Vagina (tissue), 2 donors: ENCODE results near the gene CD22.

ENCODE experiments used
- POLR2A ChIP-seq, 2 donors: fragments of 450-650 bp; IDR thresholded peaks; one replicate each; pipeline ENCODE4 v1.6.1; 2017; ENCODE audit warnings: antibody characterized with exemption in 2 of 2, mild to moderate bottlenecking in 2 of 2, moderate library complexity in 2 of 2
- TF ChIP-seq, protein P1 (sequence below), 3 experiments: fragments of 450-650 bp in 2 of 3; fragments of 200-600 bp in 1 of 3; sonication (generic) in 1 of 3; IDR thresholded peaks; one replicate each; pipeline ENCODE4 v1.5.1; 2017 to 2019; ENCODE audit warnings: antibody characterized with exemption in 3 of 3, mild to moderate bottlenecking in 2 of 3, moderate library complexity in 2 of 3

DNA sequence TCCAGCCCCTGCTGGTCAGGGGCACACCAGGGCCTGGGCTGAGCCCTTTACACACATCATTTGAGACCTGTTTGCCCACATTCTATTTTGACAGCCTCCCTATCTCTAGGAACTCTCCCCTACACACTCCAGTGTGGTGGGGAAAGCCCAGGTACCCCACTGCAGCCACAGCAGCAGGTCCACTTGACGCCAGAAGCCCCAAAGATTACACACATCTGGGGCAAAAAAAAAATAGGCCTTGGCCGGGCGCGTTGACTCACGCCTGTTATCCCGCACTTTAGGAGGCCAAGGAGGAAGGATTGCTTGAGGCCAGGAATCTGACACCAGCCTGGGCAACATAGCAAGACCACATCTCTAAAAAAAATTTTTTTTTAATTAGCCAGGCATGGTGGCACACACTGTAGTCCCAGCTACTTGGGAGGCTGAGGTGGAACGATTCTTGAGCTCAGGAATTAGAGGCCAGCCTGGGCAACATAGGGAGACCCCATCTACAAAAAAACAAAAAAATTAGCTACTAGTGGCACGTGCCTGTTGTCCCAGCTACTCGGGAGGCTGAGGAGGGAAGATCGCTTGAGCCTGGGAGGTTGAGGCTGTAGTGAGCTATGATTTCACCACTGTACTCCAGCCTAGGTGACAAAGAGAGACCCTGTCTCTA lies 18.0 kb upstream of the CD22 start:
- TF ChIP-seq, protein P1, sequence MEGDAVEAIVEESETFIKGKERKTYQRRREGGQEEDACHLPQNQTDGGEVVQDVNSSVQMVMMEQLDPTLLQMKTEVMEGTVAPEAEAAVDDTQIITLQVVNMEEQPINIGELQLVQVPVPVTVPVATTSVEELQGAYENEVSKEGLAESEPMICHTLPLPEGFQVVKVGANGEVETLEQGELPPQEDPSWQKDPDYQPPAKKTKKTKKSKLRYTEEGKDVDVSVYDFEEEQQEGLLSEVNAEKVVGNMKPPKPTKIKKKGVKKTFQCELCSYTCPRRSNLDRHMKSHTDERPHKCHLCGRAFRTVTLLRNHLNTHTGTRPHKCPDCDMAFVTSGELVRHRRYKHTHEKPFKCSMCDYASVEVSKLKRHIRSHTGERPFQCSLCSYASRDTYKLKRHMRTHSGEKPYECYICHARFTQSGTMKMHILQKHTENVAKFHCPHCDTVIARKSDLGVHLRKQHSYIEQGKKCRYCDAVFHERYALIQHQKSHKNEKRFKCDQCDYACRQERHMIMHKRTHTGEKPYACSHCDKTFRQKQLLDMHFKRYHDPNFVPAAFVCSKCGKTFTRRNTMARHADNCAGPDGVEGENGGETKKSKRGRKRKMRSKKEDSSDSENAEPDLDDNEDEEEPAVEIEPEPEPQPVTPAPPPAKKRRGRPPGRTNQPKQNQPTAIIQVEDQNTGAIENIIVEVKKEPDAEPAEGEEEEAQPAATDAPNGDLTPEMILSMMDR (IDR thresholded peaks at IDR 0.05) = no peak
- no peak for TF ChIP-seq POLR2A (IDR thresholded peaks at IDR 0.05)
